Raji (cell line): ENCODE data around the gene PSMA5.

Experiments
- POLR2A ChIP-seq: IDR thresholded peaks from 2 replicates; pipeline ENCODE4 v1.6.1; 2011; ENCODE audit warnings: low read depth, low read length, control low read depth; ENCODE audit not compliant: insufficient read depth

PSMA5 gene

DNA sequence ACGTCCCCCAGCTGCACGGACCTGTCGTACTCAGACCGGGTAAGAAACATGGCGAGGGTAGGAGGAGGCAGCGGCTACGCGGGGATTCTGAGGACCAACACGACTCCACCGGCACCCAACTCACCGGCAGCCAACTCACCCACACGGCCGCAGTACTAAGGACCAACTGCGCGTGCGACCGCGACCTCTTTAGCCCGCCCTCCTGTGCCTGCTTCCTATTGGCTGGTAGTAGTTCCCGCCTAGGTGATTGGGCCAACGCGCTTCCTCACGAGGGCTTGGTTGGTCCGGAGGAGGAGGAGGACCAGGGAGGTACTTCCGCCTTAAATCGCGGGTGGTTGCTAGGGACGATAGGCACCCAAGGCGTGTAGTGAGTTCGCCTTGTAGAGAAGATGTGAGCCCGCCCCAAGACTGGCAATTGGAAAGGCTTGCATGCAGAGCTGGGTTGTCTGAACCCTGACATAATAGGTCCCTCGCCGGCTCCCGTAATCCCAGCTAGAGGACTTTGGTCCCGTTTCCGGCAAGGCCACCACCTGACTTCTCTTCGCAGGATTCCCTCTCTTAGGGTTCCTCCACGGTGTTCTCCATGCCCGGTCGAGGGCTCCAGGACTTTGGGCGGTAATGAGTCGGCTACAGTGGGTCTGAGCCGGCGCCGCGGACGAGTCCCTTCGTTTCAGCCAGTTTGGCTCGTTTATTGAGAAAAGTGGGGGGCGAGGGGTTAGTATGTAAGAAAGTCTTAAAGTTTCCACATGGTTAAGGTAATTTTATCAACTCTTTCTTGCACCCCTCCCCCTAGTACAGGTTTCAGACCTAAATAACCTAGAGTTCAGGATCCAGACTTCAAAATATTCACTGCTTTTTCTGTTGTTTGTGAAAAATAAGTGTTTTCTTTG is at the start of gene PSMA5:
TSS of gene PSMA5 (minus strand) at position 168 of the 890 bp plus-strand sequence. CDS start at position 50, 118 bp downstream.
- peak; percentile 97 for TF ChIP-seq POLR2A

DNA sequence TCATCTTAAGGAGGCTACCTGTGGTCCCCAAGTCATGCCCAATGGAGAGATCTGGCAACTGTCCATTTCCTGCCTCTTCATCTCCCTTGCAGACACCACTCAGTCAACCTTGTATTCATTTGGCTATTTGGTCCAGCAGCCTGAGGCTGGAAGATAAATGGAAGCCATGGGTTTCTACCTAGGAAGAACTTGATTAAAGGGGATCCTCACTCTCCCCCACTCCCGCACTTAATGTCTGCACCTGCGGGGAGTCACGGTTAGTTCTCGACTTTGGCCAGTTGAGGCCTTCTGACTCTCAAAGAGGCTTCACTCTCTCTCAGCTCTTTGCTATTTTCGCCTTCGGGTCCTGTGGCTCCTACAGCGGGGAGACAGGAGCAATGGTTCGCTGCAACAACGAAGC is 49.0 kb upstream of the PSMA5 start:
- TF ChIP-seq POLR2A: no peak

DNA sequence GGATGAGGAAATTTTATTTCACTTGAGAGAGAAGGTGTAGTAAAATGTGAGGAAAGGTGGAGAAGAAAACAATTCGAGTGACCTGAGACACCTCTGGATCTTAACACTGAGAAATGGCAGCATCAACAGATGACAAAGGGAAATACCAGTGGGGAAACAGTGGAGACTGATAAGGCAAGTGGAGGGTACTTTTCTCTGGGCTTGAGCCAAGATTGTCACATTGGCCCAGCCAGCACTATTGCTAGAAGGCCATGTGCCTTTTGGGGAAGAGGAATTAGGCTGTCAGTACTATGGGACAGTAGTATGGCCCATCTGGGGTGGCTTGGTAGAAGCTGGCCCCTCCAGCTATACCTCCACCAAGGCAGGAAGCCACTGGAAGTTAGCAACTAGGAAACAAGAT is 48.4 kb upstream of the PSMA5 start:
- TF ChIP-seq POLR2A: no peak

DNA sequence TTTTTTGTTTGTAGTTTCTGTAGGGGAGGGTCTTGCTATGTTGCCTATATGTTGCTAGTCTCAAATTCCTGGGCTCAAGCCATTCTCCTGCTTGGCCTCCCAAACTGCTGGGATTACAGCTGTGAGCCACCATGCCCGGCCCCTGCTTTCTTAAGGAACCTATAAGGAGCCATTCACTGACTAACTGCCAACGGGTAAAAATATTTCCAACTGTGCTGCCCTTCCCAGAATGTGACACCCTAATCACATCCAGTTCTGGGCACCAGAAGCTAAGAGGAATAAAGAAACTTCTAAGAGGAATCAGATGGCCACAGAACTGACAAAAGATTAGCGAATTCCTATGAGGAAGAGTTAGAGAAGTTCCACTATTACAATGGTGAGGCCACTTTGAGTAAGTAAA is 46.5 kb upstream of the PSMA5 start:
- no peak for TF ChIP-seq POLR2A

DNA sequence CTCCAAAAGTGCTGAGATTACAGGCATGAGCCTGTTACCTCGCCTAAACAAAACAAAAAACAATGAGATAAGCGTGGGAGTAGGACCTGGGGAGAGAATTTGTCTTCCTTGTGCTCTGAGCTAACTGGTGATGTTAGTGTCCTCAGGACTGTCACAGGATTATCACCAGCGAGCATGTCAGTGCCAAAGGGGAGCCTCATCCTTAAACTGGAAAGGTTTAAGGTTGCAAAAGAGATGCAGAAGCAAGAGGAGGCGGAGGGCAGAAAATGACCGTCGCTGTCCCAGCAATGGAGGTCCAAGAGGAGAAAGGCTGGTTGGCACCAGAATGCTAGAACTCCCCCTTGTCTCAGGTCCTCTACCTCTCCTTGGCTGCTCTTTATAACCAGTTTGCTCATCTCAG is 44.0 kb upstream of the PSMA5 start:
- TF ChIP-seq POLR2A: no peak

DNA sequence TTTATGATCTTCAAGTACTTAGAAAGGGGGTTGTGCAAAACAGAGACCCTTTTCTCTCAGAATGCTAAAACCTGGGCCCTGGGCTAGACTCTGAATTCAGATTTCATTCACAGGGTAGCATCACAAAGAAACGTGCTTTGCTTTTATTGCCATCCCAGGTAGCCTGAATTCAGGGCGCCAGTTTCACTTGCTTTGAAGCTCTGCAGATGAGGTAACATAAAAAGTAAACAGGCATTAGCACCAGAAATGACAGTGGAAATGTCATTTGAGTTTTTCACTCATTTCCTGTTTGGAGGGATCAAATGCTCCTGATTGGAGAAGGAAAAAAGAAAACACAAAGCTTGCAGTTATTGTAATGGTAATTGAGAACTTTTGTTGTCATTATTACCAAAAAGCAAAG is 42.7 kb upstream of the PSMA5 start:
- TF ChIP-seq POLR2A: no peak

DNA sequence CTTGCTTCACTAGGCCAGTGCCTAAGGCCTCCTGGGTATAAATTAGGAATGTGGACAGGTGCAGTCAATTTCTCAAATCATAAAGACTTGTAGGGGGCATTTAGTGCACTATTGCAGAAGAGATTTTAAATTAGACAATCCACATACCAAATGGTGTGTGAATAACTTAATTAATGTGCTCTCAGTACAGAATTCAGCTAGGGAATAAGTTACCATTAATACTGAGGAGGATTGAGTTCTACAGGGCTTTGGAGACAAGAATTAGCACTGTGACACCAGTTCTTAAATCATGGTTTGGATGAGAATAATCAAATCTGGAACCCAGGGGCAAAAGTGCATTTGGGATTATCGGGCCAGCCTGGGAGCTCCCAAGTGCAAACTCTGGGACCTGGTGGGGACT is 41.8 kb upstream of the PSMA5 start:
- no peak for TF ChIP-seq POLR2A

DNA sequence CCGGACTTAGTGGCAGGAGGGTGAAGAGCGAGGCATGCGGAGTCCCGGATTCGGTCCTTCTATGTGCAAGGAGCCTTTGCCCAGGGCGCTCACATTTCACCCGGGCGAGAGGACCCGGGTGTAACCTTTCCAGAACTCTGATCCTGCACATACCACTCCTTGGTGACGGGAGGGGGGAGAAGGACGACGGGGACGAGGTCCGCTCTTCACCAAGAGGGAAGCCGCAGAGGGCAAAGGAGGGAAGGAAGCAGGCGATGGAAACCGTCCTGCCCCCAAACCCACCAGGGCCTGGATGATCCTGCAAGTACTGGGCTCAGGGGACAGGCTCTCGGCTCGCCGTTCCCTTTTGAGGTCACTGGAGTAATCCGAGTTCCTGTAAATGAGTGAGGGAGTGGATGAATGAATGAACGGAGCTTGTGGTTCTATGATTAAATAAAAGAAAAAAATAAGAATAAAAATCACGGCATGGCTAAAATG is 41.1 kb upstream of the PSMA5 start:
- TF ChIP-seq POLR2A: no peak

DNA sequence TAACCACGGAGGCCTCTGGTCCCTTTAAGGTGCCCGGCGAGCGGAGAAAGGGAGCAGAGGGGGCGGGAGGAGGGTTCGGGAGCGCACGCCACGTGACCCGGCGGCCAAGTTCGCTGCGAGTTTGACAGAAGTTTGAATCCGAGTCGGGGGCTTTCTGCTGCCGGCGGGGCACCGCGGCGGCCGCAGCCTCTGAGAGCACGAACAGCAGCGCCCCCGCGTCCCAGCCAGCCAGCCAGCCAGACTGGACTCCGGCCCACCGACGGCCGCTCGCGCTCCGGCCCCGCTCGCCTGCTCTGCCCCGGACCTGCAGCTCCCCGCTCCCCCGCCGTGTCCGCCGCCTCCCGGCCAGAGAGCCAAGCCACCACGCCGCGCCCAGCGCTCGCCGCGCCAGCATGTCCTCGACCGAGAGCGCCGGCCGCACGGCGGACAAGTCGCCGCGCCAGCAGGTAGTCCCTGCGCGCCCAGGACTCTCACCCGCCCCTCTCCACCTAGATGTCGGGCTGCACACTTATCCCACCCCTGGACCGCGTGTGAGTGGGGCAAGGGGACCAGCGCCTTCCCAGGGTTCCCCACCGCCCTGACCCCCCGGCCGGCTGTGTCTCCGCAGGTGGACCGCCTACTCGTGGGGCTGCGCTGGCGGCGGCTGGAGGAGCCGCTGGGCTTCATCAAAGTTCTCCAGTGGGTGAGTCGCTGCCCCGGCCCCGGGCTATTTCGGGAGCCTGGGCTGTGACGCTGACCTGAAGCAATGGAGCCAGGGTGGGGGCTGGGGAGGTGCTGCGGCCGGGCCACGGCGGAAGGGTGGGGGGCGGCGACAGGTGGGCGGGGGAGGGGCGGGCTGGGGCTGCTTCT is 40.4 kb upstream of the PSMA5 start, which contains the start of gene SYPL2:
TSS of gene SYPL2 (plus strand) at position 95 of the 849 bp plus-strand sequence. CDS start at position 393, 298 bp downstream.
- TF ChIP-seq POLR2A: no peak

DNA sequence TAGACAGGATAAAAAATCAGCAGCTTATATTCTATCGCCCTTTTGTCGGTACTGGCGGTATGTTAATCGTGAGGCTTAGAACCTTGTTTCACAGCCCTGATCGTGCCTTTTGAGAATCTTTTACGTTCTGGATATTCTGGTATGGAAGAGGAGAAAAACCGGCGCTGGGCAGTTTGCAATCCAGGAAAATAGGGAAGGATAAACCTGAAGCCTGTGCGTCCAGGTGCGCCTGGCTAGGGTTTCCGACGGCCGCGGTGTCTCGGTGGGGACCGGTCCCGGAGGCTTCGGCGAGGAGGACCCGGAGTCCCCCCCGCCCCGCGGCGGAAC is 39.8 kb upstream of the PSMA5 start:
- no peak for TF ChIP-seq POLR2A

DNA sequence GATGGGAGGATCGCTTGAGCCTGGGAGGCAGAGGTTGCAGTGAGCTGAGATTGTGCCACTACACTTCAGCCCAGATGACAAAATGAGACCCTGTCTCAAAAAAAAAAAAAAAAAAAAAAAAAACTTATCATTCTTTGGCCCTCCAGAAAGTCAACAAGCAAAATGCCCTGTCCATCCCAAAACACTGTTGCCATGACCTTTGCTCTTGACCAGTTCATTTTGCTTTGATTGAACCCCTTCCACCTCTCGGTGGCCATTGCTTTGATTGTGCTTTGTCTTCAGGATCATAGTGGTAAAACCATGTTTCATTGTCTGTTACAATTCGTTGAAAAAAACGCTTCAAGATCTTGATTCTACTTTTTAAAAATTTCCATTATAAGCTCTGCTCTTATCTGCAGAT is 31.6 kb upstream of the PSMA5 start:
- no peak for TF ChIP-seq POLR2A

DNA sequence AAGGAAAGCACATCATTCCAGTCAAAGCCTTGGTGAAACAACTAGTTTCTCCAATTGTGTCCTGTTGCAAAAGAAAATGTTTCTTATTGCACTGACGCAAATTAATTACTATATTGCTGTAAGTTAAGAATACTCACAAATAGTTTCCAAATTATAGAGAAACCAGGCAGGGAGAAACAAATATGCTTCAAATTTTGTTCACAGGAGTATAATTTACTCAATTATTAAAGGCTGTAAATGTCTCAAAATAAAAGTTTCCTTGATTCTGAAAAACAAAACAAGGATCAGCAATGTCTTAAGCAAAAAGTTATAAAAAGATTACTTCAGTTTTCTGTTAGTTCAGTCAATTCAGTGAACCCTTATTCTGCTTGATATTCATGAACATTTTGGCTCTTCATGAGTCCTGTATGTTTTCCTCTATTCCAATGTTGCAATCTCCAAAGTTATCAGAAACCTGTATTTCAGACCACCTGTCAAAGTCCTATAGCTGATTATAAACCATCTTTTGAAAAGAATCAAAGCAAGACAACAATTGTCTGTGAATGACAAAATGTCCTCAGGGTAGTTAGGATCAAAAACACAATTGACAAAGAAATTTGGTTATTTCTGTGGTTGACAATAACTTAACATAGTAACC is 28.4 kb upstream of the PSMA5 start:
- TF ChIP-seq POLR2A: no peak

DNA sequence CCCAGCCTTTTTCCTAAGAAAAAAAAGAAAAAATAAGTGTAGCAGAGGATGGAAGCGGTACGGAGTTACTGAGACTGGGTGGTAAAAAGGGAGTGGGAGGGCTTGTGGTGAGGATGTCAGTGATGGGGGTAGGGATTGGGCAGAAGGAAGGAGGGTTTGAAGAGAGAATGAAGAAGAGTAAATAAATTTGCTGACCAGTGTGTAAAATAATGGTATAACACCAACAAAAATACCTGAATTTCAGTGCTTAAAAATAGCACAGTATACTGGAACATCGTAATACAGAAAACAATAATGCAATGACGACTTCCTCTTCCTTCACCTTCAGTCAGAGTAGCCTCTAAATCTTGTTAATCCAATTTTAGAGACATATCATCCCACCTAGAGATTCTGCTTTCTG is 21.3 kb upstream of the PSMA5 start:
- no peak for TF ChIP-seq POLR2A

DNA sequence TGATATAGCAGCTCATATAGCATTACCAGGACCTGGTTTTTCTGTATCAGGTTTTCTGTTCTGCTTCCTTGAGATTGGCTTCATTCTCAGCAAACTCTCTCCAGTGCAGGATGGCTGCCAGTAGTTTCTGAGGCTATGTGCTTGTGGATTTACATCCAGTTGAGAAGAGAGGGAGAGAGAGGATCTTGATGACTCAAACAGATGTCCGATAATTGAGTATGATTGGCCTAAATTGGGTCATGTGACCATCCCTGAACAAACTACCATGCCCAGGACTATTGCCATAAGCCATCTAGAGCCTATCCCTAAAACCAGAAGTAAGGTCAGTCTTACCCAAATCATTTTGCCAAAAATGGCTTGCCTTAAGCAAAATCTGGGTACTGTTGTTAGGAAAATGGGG is 18.1 kb upstream of the PSMA5 start:
- no peak for TF ChIP-seq POLR2A

DNA sequence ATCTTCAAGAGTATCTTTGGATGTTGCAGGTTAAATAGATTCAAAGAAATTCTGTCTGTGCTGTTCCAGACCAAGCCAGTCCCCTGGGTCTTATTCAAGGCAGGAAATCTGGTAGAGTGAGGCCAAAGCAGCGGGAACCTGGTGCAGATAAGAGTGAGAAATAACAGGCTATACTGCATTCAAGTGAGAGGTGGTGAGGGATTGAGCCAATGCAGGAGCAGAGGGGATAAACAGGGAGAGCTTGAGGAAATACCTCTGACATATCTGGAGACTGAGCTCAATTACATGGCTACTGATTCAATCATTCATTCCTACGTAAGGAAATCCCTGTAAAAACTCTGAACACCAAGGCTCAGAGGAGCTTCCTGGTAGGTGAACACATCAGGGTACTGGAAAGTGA is 17.2 kb upstream of the PSMA5 start:
- no peak for TF ChIP-seq POLR2A
